H1 (cell line): ENCODE measurements around the gene VIPR2.

Experiments
- CEBPB ChIP-seq: IDR thresholded peaks from 2 replicates; pipeline ENCODE4 v1.6.1; 2012; ENCODE audit warnings: low read depth, low read length
- CTCF ChIP-seq, 3 experiments: IDR thresholded peaks; 1 replicate in 2 of 3; 2 replicates in 1 of 3; pipeline versions ENCODE4 v1.5.1 to v1.6.1; 2011; ENCODE audit warnings: low read length in 3 of 3, mild to moderate bottlenecking in 3 of 3, inconsistent platforms in 2 of 3, low read depth in 1 of 3, moderate library complexity in 1 of 3; ENCODE audit not compliant: insufficient read depth in 1 of 3; ENCODE audit errors: control extremely low read depth in 1 of 3
- EZH2 ChIP-seq: fragments of 200-600 bp; sonication (generic); IDR thresholded peaks from 2 replicates; pipeline ENCODE4 v1.7.1; 2012; ENCODE audit warnings: low read depth, mild to moderate bottlenecking, moderate library complexity, low read length, inconsistent platforms; ENCODE audit not compliant: severe bottlenecking
- MAFK ChIP-seq: IDR thresholded peaks from 2 replicates; pipeline ENCODE4 v1.6.1; 2012; ENCODE audit warnings: low read depth, mild to moderate bottlenecking, improper control_type of control experiment, low read length
- MAX ChIP-seq: IDR thresholded peaks from 2 replicates; pipeline ENCODE4 v1.6.1; 2012; ENCODE audit warnings: inconsistent platforms
- POLR2A ChIP-seq, 2 experiments: IDR thresholded peaks; 1 replicate in 1 of 2; 2 replicates in 1 of 2; pipeline ENCODE4 v1.6.1; 2011; ENCODE audit warnings: low read depth in 2 of 2, low read length in 2 of 2, mild to moderate bottlenecking in 2 of 2; ENCODE audit errors: control extremely low read depth in 1 of 2
- RAD21 ChIP-seq, 2 experiments: IDR thresholded peaks in 1 of 2; conservative IDR thresholded peaks in 1 of 2; 2 replicates each; pipeline ENCODE4 v1.6.1; 2011; ENCODE audit warnings: low read depth in 2 of 2, low read length in 2 of 2, improper control_type of control experiment in 1 of 2, inconsistent platforms in 1 of 2, mild to moderate bottlenecking in 1 of 2, moderate library complexity in 1 of 2
- RNF2 ChIP-seq: fragments of 200-900, 300-1000 bp; sonication (generic); IDR thresholded peaks from 2 replicates; pipeline ENCODE4 v1.7.1; 2016; ENCODE audit warnings: borderline replicate concordance, low read depth, mild to moderate bottlenecking, antibody characterized with exemption, low read length; ENCODE audit not compliant: poor library complexity, severe bottlenecking; ENCODE audit errors: missing control alignments
- SIX5 ChIP-seq: IDR thresholded peaks from 2 replicates; pipeline ENCODE4 v1.6.1; 2011; ENCODE audit warnings: mild to moderate bottlenecking, low read depth, low read length
- TAF7 ChIP-seq: optimal IDR thresholded peaks from 2 replicates; pipeline ENCODE3; 2011; ENCODE audit warnings: low read depth, mild to moderate bottlenecking, inconsistent platforms, low read length, moderate library complexity, borderline replicate concordance

DNA sequence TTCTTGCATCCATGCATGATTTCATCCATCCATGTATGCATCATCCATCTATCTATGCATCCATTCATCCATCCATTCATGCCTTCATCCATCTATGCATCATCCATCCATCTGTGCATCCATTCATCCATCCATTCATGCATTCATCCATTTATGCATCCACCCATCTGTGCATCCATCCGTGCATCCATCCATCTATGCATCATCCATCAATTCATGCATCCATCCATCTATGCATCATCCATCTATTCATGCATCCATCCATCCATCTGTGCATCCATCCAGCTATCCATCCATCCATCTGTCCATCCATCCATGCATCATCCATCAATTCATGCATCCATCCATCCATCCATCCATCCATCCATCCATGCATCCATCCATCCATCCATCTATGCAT, 157.0 kb downstream of the VIPR2 start:
- no peak for TF ChIP-seq CEBPB
- no peak for TF ChIP-seq CTCF (IDR thresholded peaks at IDR 0.05; ENCODE audit: control extremely low read depth in 1 of 3, insufficient read depth in 1 of 3, low read depth in 1 of 3, low read length in 3 of 3)
- no peak for TF ChIP-seq POLR2A (IDR thresholded peaks at IDR 0.05; ENCODE audit: control extremely low read depth in 1 of 2, low read depth in 2 of 2, low read length in 2 of 2)
- no peak for TF ChIP-seq TAF7
- TF ChIP-seq SIX5: no peak
- no peak for TF ChIP-seq MAFK
- no peak for TF ChIP-seq EZH2
- TF ChIP-seq RNF2: no peak
- TF ChIP-seq RAD21 (IDR thresholded peaks at IDR 0.05 in 1 of 2, conservative IDR thresholded peaks at IDR 0.05 in 1 of 2; ENCODE audit: low read depth in 2 of 2, low read length in 2 of 2): no peak
- TF ChIP-seq MAX: no peak
